Measurements from ENCODE around the gene TIAM2.
A peak's percentile ranks its signal among the peaks of the same experiment; 100 is the strongest.
"Not testable (repeated sequence)": the region's sequence is repeated elsewhere in the genome, so short reads cannot be mapped to it uniquely, and the experiment has no call there.

Gene TIAM2

GRCh38 chr6:155106456-155107115 is 111.5 kb downstream of the TIAM2 start:
- DNase-seq = no peak

GRCh38 chr6:155107432-155108069 is 112.4 kb downstream of the TIAM2 start:
- DNase-seq = no peak

DNA sequence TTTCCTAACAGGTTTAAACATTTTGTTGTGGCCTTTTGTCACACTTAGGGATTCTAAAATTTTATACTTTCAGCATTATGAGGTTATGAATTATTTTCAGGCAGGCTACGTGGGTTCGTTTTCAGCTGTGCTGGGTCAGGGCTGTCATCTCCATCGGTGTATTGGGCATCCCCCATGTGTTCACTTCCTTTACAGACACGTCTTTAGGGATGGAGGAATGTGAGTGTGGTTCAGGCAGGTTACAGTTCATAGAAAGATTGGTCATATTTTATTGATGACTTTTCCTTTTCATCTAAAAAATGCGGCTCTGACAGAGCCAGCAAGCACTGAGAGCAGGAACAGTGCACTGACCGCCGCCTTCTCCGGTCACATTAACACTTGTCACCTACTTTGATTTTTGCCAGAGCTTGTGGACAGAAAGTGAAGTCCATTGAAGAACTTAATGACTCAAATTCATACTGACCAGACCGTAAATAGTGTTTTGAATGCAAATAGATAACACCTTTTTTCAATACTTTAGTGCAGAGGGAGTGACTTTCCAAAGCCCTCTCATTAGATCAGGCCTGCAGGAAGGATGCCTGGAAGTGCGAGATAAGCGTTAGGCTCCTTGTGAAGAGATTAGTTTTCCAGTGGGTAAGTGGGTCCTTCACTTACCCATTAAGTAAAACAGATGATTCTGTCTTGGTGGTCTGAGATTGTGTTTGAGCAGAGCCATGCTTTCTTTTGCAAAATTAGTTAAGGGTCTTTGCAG is 113.1 kb downstream of the TIAM2 start:
- no peak for DNase-seq

DNA sequence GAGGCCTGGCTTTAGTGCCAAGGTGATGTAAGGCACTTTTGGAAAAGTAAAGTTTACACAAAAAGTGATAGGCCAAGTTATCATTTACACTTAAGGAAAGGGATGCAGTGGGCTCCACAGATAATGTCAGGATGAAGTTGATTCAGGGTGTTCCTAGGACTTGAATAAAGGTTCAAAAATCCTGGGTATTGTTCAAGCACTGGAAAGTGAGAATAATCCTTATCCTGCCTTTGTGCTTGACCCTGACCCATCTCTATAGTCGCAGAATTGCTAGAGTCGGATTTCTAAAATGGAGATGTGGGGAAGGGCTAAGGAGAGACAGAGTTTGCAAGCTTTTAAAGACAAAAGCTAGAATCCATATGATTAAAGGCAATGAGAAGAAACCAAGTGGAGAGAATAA is 115.6 kb downstream of the TIAM2 start:
- no peak for DNase-seq

DNA sequence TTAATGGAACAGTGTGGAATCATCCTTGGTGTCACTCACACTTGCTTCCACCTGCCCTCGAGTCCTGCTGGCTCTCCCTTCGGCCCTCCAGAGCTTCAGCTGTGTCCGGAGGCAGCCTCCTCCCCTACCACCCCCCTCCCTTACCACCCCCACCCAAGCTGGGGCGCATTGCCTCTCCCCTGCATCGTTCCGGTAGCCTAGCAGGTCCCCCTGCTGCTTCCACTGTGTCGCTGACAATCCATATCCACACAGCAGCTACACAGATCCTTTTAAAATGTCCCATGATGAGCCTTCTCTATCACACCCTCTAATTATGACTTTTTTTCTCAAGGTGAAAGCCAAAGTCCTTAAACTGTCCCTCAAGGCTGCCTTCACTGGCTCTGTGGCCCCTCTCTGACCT is 117.6 kb downstream of the TIAM2 start:
- DNase-seq = no peak

GRCh38 chr6:155115893-155116570 is 120.9 kb downstream of the TIAM2 start:
- no peak for DNase-seq

- DNase-seq = no peak
These were observed 121.4 kb downstream of the TIAM2 start for GRCh38 chr6:155116571-155116910.

DNA sequence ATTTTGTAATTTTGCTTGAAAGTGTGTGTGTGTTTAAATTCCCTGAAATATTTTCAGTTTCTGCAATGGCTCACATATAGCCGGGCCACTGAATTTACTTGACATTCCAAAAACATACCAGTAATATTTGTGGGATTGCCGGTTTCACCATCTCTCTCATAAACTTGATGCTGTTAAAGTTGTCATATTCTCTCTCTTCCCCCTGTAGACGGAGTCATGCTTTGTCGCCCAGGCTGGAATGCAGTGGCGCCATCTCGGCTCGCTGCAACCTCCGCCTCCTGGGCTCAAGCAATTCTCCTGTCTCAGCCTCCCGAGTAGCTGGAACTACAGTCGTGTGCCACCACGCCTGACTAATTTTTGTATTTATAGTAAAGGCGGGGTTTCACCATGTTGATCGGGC is 122.1 kb downstream of the TIAM2 start:
- DNase-seq = no peak

GRCh38 chr6:155117785-155118184 is 122.7 kb downstream of the TIAM2 start:
- DNase-seq = no peak

DNA sequence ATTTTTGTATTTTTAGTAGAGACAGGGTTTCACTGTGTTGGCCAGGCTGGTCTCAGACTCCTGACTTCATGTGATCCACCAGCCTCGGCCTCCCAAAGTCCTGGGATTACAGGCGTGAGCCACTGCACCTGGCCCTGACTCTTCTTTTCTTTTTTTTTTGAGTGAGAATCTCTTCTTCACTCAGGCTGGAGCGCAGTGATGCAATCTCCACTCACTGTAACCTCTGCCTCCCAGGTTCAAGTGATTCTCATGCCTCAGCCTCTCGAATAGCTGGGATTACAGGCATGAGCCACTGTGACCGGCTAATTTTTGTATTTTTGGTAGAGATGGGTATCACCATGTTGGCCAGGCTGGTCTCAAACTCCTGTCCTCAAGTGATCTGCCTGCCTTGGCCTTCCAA is 124.1 kb downstream of the TIAM2 start:
- DNase-seq = not testable (repeated sequence)

DNA sequence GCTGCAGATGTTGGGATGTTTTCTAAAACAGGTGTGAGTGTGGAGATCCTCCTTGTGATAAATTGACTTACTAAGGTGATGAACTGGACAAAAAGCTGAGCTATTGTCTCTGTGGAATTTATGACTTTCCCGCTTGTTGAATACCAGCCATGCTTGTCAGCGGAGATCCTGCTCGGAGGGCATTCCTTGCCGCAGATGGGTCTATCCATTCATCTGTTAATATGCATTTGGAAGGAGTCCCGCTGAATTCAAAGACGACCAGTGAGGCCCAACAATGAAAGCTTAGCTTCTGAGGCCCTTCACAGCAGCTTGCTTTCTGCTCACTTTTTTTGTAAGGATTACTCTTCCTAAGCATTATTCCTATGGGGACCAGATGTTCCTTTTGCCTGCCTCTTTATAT is 124.9 kb downstream of the TIAM2 start:
- no peak for DNase-seq

DNA sequence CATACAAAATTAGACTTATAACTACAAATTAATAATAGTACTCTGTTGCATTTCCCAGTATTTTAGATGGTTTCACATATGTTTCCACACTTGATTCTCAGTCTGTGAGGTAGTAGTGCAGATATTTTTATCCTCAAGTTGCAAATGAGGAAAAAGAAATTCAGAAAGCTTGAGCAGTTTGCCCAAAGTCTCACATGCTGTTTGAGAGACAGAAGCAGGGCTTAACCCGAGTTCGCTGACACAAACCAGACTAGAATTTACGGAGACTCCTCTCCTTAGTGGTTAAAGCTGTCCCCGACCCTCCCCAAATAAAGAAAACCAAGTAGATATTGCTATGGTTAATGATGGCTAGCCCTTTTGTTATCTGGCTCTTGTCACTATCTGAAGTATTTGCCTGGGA is 126.2 kb downstream of the TIAM2 start:
- no peak for DNase-seq

DNA sequence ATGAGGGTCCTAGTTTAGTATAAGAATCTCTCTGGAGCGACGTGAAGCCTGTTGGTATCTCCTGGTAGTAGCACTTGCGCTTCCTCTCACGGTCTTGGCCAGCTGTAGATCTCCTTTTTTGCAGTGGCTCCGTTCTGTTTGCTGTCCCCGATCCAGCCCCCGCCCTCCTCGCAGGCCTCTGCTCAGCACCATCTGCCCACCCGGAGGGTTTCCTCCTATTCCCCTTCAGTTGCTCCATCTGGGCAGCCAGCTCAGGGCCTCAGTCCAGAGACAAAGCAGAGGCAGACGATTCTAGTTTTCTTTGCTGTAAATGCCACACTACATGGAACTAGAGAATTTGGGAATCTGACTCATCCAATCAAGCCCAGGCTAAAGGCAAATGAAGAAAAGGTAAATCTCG is 126.6 kb downstream of the TIAM2 start:
- DNase-seq = no peak

GRCh38 chr6:155122199-155122950 is 127.3 kb downstream of the TIAM2 start:
- no peak for DNase-seq

- DNase-seq = no peak
These were observed 128.4 kb downstream of the TIAM2 start for GRCh38 chr6:155123520-155123919.

DNA sequence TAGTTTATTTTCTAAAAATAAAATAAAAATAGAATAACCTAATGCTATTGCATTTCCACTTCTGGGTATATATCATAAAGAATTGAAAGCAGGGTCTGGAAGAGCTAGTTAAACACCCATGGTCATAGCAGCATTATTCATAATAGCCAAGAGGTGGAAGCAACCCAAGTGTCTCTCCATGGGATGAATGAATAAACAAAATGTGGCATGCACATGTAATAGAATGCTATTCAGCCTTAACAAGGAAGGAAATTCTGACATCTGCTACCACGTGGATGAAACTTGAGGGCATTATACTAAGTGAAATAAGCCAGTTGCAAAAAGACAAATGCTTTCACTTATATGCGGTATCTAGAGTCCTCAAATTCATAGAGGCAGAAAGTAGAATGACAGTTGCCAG is 130.8 kb downstream of the TIAM2 start:
- no peak for DNase-seq

DNA sequence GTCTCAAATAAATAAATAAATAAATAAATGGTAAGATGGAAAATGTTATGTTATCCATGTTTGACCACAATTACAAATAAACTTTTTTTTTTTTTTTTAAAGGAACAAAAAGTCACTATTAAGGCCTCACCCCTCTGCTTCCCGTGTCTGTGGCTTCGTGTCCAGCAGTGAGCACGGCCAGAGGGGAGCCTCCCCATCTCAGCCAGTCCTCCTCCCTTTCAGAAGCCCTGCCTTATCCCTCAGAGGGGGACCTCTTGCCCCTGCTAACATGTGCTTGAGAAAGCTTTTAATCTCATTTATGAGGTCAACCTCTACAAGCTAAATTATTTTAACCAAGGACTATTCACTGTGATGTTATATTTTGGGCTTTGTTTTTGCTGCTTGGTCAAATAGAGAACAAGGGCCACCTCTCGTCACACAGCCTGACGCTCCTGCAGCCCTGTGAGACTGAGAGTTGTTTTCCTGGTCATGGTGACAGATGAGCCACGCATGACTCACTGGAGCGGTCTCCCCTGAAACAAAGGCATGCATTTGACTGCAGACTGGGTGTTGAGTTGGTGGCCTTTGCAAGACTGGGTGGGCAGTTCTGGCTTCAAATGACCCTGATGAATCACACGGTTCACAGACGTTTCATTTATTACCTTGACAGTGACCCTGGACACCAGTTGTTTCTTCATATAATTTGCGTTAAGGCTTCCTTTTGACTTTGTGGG is 131.8 kb downstream of the TIAM2 start:
- no peak for DNase-seq

DNA sequence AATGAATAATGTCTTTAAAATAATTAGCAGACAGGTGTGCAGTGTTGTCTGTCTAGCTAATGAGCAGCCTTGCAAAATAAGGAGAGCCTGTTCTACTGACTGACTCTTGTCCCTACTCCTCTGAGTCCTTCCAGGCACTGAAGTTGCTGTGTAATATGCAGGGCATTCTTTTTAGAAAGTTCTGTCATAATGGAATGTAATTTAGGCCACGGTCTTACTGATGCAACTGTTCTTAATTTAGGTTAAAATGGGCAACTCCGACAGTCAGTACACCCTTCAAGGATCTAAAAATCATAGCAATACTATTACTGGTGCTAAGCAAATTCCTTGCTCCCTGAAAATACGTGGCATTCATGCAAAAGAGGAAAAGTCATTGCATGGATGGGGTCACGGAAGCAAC is 133.9 kb downstream of the TIAM2 start:
- no peak for DNase-seq

DNA sequence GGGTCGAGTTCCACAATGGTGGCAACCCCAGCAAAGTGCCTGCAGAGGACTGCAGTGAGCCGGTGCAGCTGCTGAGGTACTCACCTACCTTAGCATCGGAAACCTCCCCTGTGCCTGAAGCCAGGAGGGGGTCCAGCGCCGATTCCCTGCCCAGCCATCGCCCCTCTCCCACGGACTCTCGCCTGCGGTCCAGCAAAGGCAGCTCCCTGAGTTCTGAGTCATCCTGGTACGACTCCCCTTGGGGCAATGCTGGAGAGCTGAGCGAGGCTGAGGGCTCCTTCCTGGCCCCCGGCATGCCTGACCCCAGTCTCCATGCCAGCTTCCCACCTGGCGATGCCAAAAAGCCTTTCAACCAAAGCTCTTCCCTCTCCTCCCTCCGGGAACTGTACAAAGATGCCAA is 134.6 kb downstream of the TIAM2 start:
- DNase-seq = no peak

DNA sequence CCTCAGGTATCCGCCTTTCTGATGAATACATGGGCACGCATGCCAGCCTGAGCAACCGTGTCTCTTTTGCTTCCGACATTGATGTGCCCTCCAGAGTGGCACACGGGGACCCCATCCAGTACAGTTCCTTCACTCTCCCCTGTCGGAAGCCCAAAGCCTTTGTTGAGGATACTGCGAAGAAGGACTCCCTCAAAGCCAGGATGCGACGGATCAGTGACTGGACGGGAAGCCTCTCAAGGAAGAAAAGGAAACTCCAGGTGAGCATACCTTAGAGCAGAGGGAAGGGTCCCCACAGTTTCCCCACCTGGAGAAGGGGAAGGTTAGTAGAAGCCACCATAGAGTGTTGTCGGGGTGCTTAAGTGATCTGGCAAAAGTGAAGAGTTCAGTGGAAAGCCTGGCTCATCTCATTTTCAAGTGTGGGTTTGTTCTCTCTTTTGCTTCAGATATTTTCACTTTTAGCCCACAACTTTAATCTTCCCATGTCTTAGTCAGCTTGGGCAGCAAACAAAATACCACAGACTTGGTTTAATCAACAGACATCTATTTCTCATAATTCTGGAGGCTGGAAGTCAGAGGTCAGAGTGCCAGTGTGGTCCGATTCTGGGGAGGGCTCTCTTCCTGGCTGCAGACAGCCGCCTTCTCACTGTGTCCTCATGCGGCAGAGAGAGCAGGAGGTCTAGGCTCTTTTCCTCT is 135.2 kb downstream of the TIAM2 start:
- no peak for DNase-seq

GRCh38 chr6:155132617-155133016 is 137.5 kb downstream of the TIAM2 start:
- peak; percentile 58 for DNase-seq

- DNase-seq = no peak
These were observed 145.9 kb downstream of the TIAM2 start for GRCh38 chr6:155141002-155141401.
